HAP-1 (cell line): ENCODE measurements around the gene GPR75.
A peak's percentile ranks its signal among the peaks of the same experiment; 100 is the strongest.
"Not testable (repeated sequence)": the region's sequence is repeated elsewhere in the genome, so short reads cannot be mapped to it uniquely, and the experiment has no call there.

ENCODE experiments used
- DNase-seq, 2 experiments: peaks; one replicate each; pipeline ENCODE4 v3.0.0-alpha.2; 2016 to 2020; ENCODE audit warnings: low spot score in 2 of 2
- H3K27me3 ChIP-seq: fragments of 250-450 bp; sonication (Bioruptor Pico); 2 replicates; pipeline ENCODE4 v1.5.1; 2020; ENCODE audit warnings: low read depth, mild to moderate bottlenecking, moderate library complexity
- H3K36me3 ChIP-seq: fragments of 250-450 bp; sonication (Bioruptor Pico); replicated peaks from 2 replicates; pipeline ENCODE4 v1.5.1; 2020; ENCODE audit warnings: mild to moderate bottlenecking
- H3K4me1 ChIP-seq: fragments of 250-450 bp; sonication (Bioruptor Pico); 2 replicates; pipeline ENCODE4 v1.5.1; 2020; ENCODE audit warnings: mild to moderate bottlenecking
- H3K4me3 ChIP-seq: fragments of 250-450 bp; sonication (Bioruptor Pico); 2 replicates; pipeline ENCODE4 v1.5.1; 2020; ENCODE audit warnings: mild to moderate bottlenecking, moderate library complexity
- H3K9me3 ChIP-seq: fragments of 250-450 bp; sonication (Bioruptor Pico); 2 replicates; pipeline ENCODE4 v1.5.1; 2020; ENCODE audit warnings: mild to moderate bottlenecking, moderate library complexity
- in situ Hi-C: fragments of 300-500 bp; cut with MboI; formaldehyde crosslinking; loops from 3 replicates; pipeline ENCODE4 v1.14.3; 2020; ENCODE audit warnings: low sequenced_read_pairs, inconsistent platforms, mixed read lengths

Gene GPR75

DNA sequence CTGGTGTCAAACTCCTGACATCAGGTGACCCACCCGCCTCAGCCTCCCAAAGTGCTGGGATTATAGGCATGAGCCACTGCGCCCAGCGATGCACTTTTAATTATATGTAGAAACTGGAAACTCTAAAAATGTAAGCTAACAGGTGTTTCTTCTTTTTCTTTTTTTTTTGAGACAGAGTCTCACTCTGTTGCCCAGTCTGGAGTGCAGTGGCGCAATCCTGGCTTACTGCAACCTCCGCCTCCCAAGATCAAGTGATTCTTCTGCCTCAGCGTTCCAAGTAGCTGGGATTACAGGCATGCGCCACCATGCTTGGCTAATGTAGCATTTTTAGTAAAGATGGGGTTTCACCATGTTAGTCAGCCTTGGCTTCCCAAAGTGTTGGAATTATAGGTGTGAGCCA lies 18.1 kb downstream of the GPR75 start:
- H3K9me3 ChIP-seq, H3K4me1 ChIP-seq, H3K27me3 ChIP-seq, DNase-seq, H3K4me3 ChIP-seq, in situ Hi-C loops, H3K36me3 ChIP-seq: not testable (repeated sequence)

DNA sequence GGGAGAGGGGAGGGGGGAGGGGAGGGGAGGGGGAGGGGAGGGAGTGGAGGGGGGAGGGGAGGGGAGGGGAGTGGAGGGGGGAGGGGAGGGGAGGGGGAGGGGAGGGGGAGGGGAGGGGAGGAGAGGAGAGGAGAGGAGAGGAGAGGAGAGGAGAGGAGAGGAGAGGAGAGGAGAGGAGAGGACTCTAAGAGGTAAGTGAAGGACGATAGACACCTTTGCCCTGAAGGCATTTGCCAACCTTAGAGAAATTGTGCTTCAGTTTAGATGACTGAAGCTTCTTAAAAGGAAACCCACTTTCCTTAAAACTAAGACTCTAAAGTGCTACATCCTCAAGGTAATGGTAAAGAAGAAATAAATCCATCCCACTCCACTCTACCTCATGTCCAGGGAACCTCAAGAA lies 19.2 kb downstream of the GPR75 start:
- no peaks in the 10 kb centered on the region for H3K27me3 ChIP-seq
- no peaks in the 10 kb centered on the region for H3K9me3 ChIP-seq
- no peak overlapping the region for H3K4me3 ChIP-seq
- no peaks in the 10 kb centered on the region for H3K36me3 ChIP-seq
- in situ Hi-C loops: no loop called here
- no peaks in the 10 kb centered on the region for H3K4me1 ChIP-seq
- DNase-seq: no peak

DNA sequence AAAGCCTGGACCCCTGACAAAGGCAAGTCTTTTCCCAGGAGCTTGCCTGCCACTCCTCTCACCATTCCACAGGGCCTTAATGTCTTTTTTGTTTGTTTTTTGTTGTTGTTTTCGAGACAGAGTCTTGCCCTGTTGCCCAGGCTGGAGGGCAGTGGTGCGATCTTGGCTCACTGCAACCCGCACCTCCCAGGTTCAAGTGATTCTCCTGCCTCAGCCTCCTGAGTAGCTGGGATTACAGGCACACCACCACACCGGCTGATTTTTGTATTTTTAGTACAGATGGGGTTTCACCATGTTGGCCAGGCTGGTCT lies 29.8 kb downstream of the GPR75 start:
- H3K36me3 ChIP-seq, in situ Hi-C loops, DNase-seq, H3K4me1 ChIP-seq, H3K9me3 ChIP-seq, H3K4me3 ChIP-seq, H3K27me3 ChIP-seq: not testable (repeated sequence)

DNA sequence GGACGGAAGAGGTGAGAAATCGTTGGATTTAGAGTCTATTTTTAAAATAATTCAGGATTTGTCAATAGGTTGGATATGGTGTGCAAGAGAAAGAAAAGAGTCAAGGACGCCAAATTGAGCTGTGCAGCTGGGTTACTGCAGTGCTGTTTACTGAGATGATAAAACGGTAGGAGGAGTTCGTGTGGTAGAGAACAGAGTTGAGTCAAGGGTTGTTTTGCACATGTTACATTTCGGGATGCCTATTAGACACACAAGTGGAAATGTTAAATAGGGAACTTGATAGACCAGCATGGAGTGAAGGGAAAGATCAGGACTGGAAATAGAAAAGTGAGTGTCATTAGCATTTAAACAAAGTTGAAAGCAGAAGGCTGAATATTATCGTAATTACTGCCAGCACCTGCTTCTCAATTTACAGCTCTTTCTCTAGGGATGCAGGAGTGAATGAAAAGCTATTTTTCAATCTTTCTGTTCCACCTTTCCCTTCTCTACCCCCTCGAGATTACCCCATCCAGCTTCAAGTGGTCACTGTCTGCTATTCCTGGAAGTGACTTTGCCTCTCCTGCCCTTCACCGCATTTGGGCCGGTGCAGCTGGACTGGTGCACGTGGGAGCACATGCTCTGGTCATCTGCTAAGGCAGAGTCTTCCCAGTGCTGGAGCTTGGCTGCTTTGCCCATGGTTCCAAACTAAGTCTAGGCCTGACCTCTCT lies 30.3 kb downstream of the GPR75 start:
- in situ Hi-C loops: no loop called here
- no peaks in the 10 kb centered on the region for H3K36me3 ChIP-seq
- H3K4me3 ChIP-seq: no peak overlapping the region
- H3K4me1 ChIP-seq: no peaks in the 10 kb centered on the region
- no peaks in the 10 kb centered on the region for H3K27me3 ChIP-seq
- DNase-seq: no peak
- H3K9me3 ChIP-seq: no peaks in the 10 kb centered on the region

DNA sequence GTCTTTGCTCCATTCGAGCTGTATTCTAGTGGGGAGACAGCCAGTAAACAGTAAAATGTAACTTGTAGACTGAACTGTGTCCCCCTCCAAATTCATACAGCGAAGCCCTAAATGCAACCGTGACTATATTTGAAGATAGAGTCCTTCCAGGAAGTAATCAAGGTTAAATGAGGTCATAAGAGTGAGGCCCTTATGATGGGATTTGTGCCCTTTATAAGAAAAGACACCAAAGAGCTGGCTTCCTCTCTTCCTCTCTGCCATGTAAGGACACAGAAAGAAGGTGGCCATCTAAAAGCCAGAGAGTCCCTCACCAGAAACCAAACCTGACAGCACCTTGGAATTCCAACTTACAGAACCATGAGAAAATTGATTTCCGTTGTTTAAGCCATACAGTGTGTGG lies 31.4 kb downstream of the GPR75 start:
- Histone ChIP-seq H3K4me3 (no peak overlapping the region), H3K36me3 (no peaks in the 10 kb centered on the region), H3K27me3 (no peaks in the 10 kb centered on the region), H3K9me3 (no peaks in the 10 kb centered on the region), H3K4me1 (no peaks in the 10 kb centered on the region)
- in situ Hi-C loops: no loop called here
- DNase-seq: no peak

DNA sequence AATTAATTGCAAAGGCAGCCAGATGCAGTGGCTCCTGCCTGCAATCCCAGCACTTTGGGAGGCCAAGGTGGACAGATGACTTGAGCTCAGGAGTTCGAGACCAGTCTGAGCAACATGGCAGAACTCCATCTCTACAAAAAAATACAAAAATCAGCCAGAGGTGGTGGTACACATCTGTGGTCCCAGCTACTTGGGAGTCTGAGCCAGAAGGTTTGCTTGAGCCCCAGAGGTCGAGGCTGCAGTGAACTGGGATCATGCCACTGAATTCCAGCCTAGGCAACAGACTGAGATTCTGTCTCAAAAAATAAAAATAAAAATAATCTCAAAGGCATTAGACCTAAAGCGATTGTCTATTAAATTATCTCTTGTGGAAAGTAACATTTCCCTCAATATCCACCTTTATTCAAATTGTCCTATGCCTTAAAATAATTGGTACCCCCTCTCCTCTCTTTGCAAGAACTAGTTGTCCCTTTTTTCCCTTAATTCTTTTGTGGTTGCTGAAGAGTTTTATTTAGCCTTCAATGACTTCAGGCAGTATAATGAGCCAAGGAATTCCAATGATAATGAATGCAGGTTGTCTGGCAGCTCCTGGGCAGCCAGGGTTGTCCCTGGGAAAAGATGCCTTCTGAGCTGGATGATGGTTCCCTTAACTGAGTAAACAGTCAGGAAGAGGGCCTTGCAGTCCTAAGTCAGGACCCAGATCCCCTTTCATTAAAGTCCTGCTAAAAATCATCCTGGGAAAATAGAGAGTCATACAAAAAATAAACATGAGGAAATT lies 32.2 kb downstream of the GPR75 start:
- Histone ChIP-seq H3K4me1 (no peaks in the 10 kb centered on the region), H3K9me3 (no peaks in the 10 kb centered on the region), H3K4me3 (no peak overlapping the region), H3K27me3 (no peaks in the 10 kb centered on the region), H3K36me3 (no peaks in the 10 kb centered on the region)
- in situ Hi-C loops: no loop called here
- peak in 1 of 2 experiments; percentile 13 for DNase-seq

DNA sequence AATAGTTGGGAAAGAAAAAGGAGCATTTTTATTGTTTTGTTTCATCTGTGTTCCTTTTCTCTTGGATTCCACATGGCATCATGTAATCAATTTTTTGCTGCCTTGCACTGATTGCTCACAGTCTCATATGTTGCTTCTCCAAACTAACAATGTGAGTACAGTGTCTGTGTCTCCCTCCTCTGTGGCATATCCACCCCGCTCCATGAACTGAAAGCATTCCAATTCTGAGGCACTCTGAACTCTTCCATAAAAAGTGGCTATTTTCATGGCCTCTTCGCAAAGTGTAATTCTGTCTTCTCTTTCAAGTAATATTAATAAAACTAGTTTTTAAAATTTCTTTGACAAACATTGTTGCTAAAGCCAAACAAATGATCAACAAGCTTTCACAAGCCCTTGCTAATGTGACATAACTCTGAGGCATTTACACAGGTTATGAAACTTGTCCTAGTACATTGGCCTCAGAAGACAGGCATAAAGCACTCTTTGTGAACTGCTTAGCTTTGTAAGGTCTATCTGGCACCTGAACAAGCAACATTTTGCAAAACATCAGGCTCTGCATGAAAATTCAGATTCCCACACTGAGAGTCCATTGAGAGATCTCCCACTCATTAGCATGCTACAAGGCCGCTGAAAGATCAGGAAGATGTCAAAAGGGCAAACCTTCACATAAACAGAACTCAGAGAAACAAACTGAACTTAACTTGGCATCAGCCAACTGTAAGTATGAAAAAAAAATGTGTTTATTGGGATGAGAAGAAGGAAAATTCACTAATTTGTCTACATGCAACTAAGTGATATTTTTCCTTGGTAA lies 33.0 kb downstream of the GPR75 start:
- no peaks in the 10 kb centered on the region for H3K4me1 ChIP-seq
- no peak for DNase-seq
- H3K9me3 ChIP-seq: no peaks in the 10 kb centered on the region

DNA sequence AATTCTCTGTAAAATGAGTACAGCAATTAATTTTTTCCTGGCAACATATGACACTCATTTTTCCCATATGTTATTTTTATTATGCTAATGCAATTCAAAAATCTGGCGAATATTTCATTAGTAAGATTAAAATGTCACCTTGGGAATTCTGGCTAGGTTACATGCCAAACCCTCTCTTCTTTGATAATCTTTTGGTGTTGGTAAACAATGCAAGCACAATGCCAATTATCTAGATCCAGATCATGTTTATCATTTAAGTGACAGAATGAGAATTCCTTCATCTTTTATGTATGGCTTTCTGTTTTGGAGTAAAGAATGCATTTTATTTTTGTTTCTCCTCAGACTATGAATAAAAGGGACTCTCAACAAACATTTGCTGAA lies 33.7 kb downstream of the GPR75 start:
- Histone ChIP-seq H3K9me3 (no peaks in the 10 kb centered on the region), H3K4me1 (no peaks in the 10 kb centered on the region), H3K27me3 (no peaks in the 10 kb centered on the region), H3K36me3 (no peaks in the 10 kb centered on the region), H3K4me3 (no peak overlapping the region)
- no peak for DNase-seq
- in situ Hi-C loops: no loop called here

More for the DNA sequence above, 33.0 kb downstream of the GPR75 start:
- H3K4me3 ChIP-seq: no peak overlapping the region
- in situ Hi-C loops: no loop called here
- no peaks in the 10 kb centered on the region for H3K36me3 ChIP-seq
- no peaks in the 10 kb centered on the region for H3K27me3 ChIP-seq

DNA sequence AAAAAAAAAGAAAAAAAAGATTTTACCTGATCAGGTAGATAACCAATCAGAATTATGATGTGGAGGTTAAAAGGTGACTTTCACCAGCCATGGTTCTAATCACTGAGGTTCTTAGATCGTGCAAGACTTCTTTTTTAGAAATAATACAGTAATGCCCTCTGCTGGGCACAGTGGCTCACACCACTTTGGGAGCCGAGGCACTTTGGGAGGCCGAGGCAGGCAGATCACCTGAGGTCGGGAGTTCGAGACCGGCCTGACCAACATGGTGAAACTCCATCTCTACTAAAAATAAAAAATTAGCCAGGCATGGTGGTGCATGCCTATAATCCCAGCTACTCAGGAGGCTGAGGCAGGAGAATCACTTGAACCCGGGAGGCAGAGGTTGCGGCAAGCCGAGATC lies 36.1 kb downstream of the GPR75 start:
- H3K9me3 ChIP-seq, H3K4me3 ChIP-seq, H3K27me3 ChIP-seq, H3K36me3 ChIP-seq, H3K4me1 ChIP-seq, in situ Hi-C loops: not testable (repeated sequence)
- DNase-seq: peak in 1 of 2 experiments; percentile 38

DNA sequence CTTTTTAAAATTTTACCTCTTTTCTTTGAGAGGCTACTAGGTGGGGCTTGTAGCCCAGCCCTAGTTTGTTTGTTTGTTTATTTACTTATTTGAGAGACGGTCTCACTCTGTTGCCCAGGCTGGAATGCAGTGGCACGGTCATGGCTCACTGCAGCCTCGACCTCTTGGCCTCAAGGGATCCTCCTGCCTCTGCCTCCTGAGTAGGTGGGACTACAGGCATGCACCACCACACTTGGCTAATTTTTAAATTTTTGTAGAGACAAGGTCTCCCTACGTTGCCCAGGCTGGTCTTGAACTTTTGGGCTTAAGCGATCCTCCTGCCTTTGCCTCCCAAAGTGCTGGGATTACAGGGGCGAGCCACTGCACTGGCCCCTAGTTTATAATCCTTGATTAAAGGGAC lies 38.0 kb downstream of the GPR75 start:
- in situ Hi-C loops: no loop called here
- Histone ChIP-seq H3K36me3 (no peaks in the 10 kb centered on the region; the same call in 1 of the 2 replicates), H3K4me3 (no peak overlapping the region), H3K27me3 (no peaks in the 10 kb centered on the region), H3K4me1 (no peaks in the 10 kb centered on the region), H3K9me3 (no peaks in the 10 kb centered on the region)
- no peak for DNase-seq

DNA sequence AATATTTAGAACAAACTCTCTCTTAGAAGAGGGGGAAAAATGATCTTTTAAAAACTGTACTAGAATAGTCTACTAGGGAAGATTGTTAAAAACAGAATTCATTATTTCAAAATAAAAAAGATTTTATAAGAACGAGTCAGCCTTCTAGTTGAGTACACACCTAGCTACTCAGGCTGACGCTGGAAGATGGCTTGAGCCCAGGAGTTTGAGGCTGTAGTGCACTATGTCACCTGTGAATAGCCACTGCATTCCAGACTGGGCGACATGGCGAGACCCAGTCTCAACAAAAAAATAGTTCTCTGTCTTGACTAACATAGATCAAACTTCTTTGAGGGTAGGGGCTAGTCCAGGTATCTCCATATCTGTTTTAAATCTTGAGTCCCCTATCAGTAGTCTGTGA lies 39.1 kb downstream of the GPR75 start:
- H3K4me1 ChIP-seq: no peaks in the 10 kb centered on the region
- H3K27me3 ChIP-seq: no peaks in the 10 kb centered on the region
- H3K9me3 ChIP-seq: no peaks in the 10 kb centered on the region
- DNase-seq: no peak
- in situ Hi-C loops: no loop called here
- no peaks in the 10 kb centered on the region; the same call in 1 of the 2 replicates for H3K36me3 ChIP-seq
- no peak overlapping the region for H3K4me3 ChIP-seq

DNA sequence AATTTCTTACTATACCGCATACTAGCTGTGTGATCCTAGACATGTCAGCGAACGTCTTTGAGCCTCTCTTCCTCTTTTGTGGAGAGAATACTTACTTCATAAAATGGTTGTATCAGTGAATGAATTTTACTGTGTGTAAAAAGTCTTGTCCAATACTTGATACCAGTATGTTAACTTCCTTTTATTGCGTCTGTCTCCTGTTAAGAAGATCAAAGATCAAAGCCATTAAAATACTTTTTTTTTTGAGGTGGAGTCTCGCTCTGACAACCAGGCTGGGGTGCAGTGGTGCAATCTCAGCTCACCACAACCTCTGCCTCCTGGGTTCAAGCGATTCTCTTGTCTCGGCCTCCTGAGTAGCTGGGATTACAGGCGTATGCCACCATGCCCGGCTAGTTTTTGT lies 39.7 kb downstream of the GPR75 start:
- no peak overlapping the region for H3K4me3 ChIP-seq
- H3K4me1 ChIP-seq: no peaks in the 10 kb centered on the region
- H3K36me3 ChIP-seq: peaks cover 3% of the 10 kb centered on the region; the same call in 1 of the 2 replicates
- in situ Hi-C loops: no loop called here
- H3K9me3 ChIP-seq: no peaks in the 10 kb centered on the region
- DNase-seq: no peak
- H3K27me3 ChIP-seq: no peaks in the 10 kb centered on the region

DNA sequence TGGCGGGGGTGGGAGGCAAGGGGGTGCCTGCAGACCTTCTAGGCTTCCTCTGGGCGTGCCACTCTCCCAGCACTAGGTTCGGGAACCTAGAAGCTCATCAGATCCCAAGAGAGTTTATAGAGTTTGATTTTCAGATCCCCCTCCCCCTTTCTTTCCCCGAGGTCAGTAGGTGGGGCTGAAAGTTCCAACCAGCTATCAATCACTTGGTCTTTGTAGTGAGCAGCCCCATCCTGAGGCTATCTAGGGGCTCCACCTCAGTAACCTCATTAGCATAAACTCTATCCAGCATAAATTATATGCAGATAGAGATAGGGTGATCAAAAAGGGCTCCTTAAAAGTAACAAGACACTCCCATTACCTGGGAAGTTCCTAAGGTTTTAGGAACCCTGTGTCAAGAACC lies 40.1 kb downstream of the GPR75 start:
- Histone ChIP-seq H3K27me3 (no peaks in the 10 kb centered on the region), H3K36me3 (peaks cover 3% of the 10 kb centered on the region), H3K4me1 (no peaks in the 10 kb centered on the region), H3K9me3 (no peaks in the 10 kb centered on the region), H3K4me3 (no peak overlapping the region)
- DNase-seq: no peak
- in situ Hi-C loops: no loop called here

DNA sequence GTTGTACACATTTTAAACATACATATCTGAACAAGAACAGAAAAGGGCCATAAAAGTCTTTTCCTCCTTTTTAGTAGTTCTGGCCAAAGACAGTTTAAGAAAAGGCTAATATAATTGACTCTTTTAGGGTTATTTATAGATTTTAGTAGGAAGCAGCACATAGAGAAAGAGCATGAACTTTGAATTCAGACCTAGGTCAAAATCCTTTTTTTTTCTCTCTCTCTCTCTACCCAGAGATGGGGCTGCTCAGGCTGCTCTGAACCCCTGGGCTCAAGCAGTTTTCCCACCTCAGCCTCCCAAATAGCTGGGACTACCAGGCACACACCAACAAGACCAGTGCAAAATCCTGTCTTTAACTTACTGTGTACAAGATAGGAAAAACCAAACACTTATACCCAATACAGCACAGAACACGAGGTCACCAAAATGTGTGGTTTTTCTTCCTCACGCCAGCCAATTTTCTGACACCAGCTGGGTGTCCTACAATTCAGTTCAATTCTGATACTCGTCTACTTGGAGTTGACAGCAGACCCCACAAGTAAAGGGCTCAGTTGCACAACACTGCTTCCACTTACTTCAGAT lies 40.8 kb downstream of the GPR75 start:
- no peaks in the 10 kb centered on the region for H3K9me3 ChIP-seq
- in situ Hi-C loops: no loop called here
- no peaks in the 10 kb centered on the region for H3K27me3 ChIP-seq
- DNase-seq: no peak
- H3K4me1 ChIP-seq: no peaks in the 10 kb centered on the region
- no peak overlapping the region for H3K4me3 ChIP-seq
- peaks cover 9% of the 10 kb centered on the region for H3K36me3 ChIP-seq
